ENCODE results near the gene RNF215.
A peak's percentile ranks its signal among the peaks of the same experiment; 100 is the strongest.

The RNF215 gene

GRCh38 chr22:30397656-30398635 is 10.7 kb upstream of the RNF215 start:
- no peak for DNase-seq (ENCODE audit: low spot score)

DNA sequence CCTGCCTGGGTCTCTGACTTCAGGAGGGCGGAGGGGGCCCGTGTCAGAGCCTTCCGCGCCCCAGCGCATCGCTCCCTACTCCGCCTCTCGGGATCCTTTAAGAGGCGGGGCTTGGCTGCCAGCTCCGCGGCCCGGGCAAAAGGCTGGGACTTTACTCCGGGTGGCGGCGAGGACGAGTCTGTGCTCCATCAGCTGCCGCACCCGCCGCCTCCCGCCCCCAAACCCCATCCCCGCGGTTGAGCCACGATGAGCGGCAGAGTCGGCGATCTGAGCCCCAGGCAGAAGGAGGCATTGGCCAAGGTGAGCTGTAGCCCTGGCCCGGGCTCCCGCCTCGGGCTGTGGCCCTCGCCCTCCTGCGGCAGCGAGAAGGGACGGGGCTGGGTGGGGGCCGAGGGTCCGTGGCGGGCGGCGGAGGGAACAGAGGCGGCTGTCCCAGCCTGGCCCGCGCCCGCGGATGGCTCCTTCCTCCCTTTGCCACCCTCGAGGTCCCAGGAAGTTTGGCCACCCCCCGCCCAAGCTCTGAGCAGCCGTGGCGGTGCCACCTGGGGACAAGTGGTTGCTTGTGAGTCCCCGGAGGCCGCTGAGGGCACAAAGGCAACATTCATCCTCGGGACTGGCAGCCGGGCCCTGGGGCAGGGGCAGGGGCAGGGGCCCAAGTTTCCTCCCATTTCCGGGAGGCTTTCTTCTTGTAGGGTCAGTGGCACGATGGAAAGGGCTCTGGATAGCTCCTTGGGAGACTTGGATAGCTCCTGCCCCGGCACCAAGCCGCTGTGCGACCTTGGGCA is 9.9 kb upstream of the RNF215 start, which contains the start of gene SEC14L2:
SEC14L2 (plus strand) TSS at position 148 of the 785 bp plus-strand sequence; CDS start at position 247, 99 bp downstream.
- DNase-seq (ENCODE audit: low spot score), result peak; percentile 47

- no peak for DNase-seq (ENCODE audit: low spot score)
Measured at GRCh38 chr22:30393885-30394284, 6.7 kb upstream of the RNF215 start.

DNA sequence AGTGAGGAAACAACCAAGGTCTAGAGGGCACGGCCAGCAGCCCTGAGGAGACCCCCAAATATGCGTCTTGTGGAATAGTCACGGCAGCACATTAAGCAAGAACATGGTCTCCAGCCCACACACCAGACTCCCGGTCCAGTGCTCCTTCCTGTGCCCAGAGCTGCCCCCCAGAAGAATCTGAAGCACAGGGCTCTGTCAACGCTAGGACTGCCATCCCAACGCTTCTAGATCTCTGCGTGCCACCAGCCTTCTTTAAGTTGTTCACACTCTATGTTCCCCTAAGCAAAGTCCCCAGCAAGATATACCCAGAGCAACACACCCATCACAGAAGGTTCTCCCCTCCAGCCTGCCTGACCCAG is 6.1 kb upstream of the RNF215 start:
- DNase-seq (ENCODE audit: low spot score), result no peak

DNA sequence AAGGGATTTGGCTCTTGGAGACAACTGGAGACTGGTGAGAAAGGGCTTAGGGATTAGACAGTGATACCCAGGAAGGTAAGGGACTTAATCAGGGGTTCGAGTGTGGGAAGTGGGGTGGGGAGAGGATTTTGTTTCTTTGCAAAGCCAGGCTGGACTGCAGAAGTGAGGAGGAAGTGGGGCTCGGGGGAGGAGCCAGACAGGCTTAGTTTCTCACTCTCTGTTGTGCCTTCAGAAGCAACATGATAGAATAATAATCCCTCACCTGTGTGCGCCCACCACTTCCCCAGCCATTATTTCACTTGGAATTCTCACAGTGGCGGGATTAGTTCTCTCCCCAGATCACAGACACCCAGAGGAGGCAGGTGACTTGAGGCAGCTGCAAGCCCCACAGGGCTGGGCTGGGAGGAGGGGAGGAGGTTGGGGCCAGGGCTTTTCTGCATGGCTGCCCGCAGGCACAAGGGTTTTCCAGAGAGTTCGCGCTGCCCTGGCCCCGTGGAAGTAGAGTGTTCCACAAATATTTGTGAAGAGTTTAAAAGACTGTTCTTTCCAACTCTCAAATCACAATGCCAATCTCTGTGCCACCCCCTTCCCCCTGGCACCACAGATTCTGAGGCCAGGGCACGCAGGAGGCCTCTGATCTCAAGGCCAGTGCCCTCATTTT is 5.6 kb upstream of the RNF215 start:
- DNase-seq (ENCODE audit: low spot score), result no peak

- DNase-seq (ENCODE audit: low spot score), result peak; percentile 80
Measured at GRCh38 chr22:30390974-30391691, 3.9 kb upstream of the RNF215 start.

DNA sequence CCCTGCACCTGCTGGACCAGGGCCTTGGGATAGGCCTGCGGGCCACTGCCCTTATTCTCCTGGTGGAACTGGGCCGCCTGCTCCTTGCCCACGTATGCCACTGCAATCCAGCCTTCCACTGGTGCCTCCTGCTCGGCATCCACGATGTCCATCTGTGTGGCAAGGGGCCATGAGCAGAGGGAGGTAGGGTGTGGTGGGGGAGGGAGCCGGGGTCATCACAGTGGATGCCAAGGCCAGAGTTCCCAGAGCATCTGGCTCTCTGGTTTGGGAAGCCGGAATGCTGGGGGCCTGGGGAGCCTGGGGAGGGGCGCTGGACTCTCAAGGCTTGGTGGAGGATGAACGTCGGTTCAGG is 627 bp downstream of the RNF215 start:
- DNase-seq (ENCODE audit: low spot score), result no peak

DNA sequence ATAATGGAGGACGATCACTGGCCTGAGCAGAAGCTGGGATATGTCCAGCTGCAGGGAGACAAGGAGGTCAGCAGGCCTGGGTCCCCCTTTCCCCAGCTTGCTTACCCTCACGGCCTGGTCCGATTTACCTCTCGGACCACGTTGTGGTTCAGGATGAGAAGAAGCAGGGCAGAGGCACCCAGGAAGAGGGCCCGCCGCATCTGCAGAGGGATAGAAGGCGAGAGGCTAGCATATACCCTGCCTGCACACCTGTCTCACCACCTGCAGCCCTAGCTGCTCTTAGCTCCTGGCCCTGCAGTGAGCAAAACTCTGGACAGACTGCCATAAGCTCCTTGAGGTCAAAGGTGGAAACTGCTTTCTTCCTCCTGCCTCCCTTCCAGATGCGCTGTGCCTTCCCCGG is 1.3 kb downstream of the RNF215 start:
- no peak for DNase-seq (ENCODE audit: low spot score)

GRCh38 chr22:30383061-30383460 is 4.2 kb downstream of the RNF215 start:
- DNase-seq (ENCODE audit: low spot score), result no peak

- DNase-seq (ENCODE audit: low spot score), result no peak
Measured at GRCh38 chr22:30382340-30382739, 4.9 kb downstream of the RNF215 start.

DNA sequence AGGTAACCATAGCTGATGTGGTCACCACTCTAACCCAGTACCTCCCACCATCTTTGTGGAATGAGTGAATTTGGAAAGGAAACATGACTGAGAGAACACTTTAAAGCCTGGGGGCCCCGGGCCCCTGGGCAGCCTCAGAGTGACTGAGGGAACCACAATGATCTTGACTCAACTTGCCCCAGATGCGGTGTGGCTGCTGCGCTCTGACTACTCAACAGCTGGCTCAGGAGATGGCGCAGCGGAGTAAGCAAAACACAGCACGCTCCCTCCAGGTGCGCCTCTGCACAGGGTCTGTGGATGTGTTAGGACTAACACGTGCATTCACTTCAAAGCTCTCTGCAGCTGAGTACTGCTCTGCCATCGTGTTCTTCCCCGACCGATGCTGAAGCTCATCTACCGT is 5.9 kb downstream of the RNF215 start:
- no peak for DNase-seq (ENCODE audit: low spot score)

DNA sequence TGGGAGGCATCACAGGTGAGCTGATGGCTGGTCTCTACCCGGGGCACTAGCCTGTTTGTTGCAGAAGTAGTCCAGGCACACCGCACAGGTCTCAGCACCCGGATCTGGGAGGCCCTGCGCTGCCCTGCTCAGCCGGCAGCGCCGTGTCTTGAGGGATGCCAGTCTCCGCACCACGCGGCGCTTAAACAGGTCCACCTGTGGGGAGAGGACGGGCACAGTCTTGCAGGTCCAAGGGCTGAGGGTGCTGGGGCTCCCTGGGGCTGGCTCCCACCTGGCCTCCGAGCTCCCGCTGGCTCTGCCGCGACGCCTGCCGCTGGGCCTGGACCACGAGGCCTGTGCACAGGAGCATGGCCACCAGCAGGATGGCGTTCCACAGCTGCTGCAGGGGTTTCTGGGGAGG is 7.2 kb downstream of the RNF215 start:
- DNase-seq (ENCODE audit: low spot score), result no peak

- no peak for DNase-seq (ENCODE audit: low spot score)
Measured at GRCh38 chr22:30375312-30375849, 11.8 kb downstream of the RNF215 start.

- no peak for DNase-seq (ENCODE audit: low spot score)
Measured at GRCh38 chr22:30373331-30374325, 13.6 kb downstream of the RNF215 start.

GRCh38 chr22:30372915-30373314 is 14.3 kb downstream of the RNF215 start:
- DNase-seq (ENCODE audit: low spot score), result no peak

GRCh38 chr22:30371981-30372380 is 15.2 kb downstream of the RNF215 start:
- no peak for DNase-seq (ENCODE audit: low spot score)

DNA sequence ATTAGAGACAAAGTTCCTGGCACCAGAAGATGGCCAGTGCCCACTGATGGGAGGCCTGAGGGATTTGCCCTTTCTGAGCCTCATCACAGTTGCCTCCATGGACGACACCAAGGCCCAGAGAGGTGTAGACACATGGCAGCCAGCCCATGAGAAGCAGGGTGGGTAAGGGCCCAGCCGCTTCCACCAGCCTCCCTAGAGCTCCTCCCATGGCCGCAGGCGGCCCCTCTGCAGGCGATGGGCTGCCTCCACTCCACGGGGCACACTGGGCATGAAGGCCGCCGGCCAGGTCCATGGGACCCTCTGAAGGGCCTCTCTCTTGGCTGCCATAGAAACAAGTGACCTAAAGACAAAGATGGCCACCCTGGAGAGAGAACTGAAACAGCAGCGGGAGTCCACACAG is 15.9 kb downstream of the RNF215 start:
- DNase-seq (ENCODE audit: low spot score), result no peak

DNA sequence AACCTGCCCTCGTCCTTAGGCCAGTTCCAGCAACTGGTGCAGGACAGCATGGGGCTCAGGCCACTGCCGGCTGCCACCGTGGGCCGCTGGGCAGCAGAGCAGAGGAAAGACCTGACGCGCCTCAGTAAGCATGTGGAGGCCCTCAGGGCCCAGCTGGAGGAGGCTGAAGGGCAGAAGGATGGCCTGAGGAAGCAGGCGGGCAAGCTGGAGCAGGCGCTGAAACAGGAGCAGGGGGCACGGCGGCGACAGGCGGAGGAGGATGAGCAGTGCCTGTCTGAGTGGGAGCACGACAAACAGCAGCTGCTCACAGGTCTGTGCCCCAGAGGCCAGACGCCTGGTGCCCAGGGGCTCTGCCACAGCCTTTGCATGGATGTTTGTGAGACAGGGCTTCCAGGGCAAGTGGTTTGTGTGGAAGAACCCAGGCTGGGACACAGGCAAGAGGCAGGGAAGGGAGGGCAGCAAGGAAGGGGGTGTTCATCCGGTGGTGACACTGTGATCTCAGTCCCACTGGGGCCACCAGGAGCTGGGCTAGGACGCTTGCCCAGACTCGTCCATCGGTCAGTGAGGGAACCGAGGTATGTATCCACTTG is 16.5 kb downstream of the RNF215 start:
- DNase-seq (ENCODE audit: low spot score), result no peak

DNA sequence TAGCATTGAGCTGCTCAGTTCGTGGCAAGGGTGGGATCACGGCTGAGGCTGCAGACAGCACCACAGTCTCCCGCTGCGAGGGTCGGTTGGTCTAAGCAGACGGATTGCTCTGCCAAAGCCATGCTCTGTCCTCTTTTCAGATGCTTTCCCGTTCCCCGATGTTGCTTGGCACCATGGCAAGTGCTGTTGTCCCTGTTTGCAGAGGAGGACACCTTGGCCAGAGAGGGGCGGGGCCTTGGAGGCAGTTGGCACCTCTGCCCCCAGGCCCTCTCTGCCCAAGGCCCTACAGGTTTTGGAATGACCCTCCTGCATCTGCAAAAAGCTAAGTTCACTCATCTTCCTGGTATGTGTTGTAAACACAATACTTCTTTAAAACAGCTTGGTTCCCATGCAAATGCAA is 18.8 kb downstream of the RNF215 start:
- DNase-seq (ENCODE audit: low spot score), result no peak

GRCh38 chr22:30365891-30366290 is 21.3 kb downstream of the RNF215 start:
- no peak for DNase-seq (ENCODE audit: low spot score)

Data from CD4-positive, alpha-beta T cell treated with Interleukin-15 for 4 hours (primary cell).